Mucosa of stomach (tissue), 1 donor: ENCODE measurements around the gene RMDN2.
A peak's percentile ranks its signal among the peaks of the same experiment; 100 is the strongest.
"Not testable (repeated sequence)": the region's sequence is repeated elsewhere in the genome, so short reads cannot be mapped to it uniquely, and the experiment has no call there.

Experiments used
- H3K27me3 ChIP-seq: one replicate; pipeline ENCODE4 v1.7.0; 2013; ENCODE audit warnings: mild to moderate bottlenecking, low read length; ENCODE audit not compliant: control insufficient read depth, insufficient read depth
- H3K36me3 ChIP-seq: one replicate; pipeline ENCODE4 v1.7.0; 2013; ENCODE audit warnings: low read length; ENCODE audit not compliant: control insufficient read depth, insufficient read depth
- H3K4me1 ChIP-seq: one replicate; pipeline ENCODE4 v1.7.0; 2013; ENCODE audit warnings: mild to moderate bottlenecking, low read length; ENCODE audit not compliant: control insufficient read depth, insufficient read depth
- H3K4me3 ChIP-seq: one replicate; pipeline ENCODE4 v1.7.0; 2013; ENCODE audit warnings: low read length
- H3K9ac ChIP-seq: one replicate; pipeline ENCODE4 v1.7.0; 2013; ENCODE audit warnings: mild to moderate bottlenecking, low read length, moderate library complexity
- H3K9me3 ChIP-seq: one replicate; pipeline ENCODE4 v1.7.0; 2013; ENCODE audit warnings: mild to moderate bottlenecking, low read length, moderate library complexity; ENCODE audit not compliant: control insufficient read depth
- donor health status: Pancreatic carcinoma.

Gene RMDN2

GRCh38 chr2:38017836-38018235 lies 92.7 kb downstream of the RMDN2 start:
- H3K4me3 ChIP-seq: no peak overlapping the region
- no peak overlapping the region for H3K9ac ChIP-seq
- H3K27me3 ChIP-seq: no peaks in the 10 kb centered on the region

DNA sequence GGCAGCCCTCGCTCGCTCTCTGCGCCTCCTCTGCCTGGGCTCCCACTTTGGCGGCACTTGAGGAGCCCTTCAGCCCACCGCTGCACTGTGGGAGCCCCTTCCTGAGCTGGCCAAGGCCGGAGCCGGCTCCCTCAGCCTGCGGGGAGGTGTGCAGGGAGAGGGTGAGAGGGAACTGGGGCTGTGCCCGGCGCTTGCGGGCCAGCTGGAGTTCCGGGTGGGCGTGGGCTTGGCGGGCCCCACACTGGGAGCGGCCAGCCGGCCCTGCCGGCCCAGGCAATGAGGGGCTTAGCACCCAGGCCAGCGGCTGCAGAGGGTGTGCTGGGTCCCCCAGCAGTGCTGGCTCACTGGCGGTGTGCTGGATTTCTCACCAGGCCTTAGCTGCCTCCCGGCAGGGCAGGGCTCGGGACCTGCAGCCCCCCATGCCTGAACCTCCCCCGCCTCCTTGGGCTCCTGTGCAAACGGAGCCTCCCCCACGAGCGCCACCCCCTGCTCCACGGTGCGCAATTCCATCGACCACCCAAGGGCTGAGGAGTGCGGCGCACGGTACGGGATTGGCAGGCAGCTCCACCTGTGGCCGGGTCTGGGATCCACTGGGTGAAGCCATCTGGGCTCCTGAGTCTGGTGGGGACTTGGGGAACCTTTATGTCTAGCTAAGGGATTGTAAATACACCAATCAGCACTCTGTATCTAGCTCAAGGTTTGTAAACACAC lies 95.4 kb downstream of the RMDN2 start:
- H3K9ac ChIP-seq, H3K36me3 ChIP-seq: not testable (repeated sequence)

More at GRCh38 chr2:38017836-38018235, 92.7 kb downstream of the RMDN2 start:
- Histone ChIP-seq H3K9me3 (no peaks in the 10 kb centered on the region), H3K36me3 (no peaks in the 10 kb centered on the region), H3K4me1 (no peaks in the 10 kb centered on the region)

DNA sequence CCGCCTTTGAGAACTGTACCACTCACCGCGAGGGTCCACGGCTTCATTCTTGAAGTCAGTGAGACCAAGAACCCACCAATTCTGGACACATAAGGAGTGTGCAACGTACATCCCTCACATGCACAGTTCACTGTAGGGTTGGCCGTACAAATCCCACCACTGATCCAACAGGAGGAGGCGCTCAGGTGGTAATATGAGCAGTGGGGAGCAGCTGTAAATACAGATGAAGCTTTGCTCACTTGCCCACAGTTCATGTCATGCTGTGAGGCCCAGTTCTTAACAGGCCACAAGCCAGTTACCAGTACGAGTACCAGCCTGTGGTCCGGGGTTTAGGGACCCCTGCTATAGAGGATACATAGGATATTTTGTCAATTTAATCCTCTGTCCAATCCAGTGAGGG lies 96.5 kb downstream of the RMDN2 start:
- H3K27me3 ChIP-seq: no peaks in the 10 kb centered on the region
- H3K4me1 ChIP-seq: no peaks in the 10 kb centered on the region
- no peak overlapping the region for H3K9ac ChIP-seq
- H3K36me3 ChIP-seq: no peaks in the 10 kb centered on the region
- no peaks in the 10 kb centered on the region for H3K9me3 ChIP-seq
- no peak overlapping the region for H3K4me3 ChIP-seq

More for the DNA sequence above, 95.4 kb downstream of the RMDN2 start:
- H3K4me1 ChIP-seq, H3K27me3 ChIP-seq, H3K9me3 ChIP-seq, H3K4me3 ChIP-seq: not testable (repeated sequence)

- Histone ChIP-seq H3K36me3 (no peaks in the 10 kb centered on the region), H3K27me3 (no peaks in the 10 kb centered on the region), H3K4me1 (no peaks in the 10 kb centered on the region), H3K4me3 (no peak overlapping the region), H3K9ac (no peak overlapping the region), H3K9me3 (no peaks in the 10 kb centered on the region)
These were observed 101.8 kb downstream of the RMDN2 start for GRCh38 chr2:38026846-38027245.

GRCh38 chr2:38028829-38029228 lies 103.7 kb downstream of the RMDN2 start:
- Histone ChIP-seq H3K4me3 (no peak overlapping the region), H3K9me3 (no peaks in the 10 kb centered on the region), H3K36me3 (no peaks in the 10 kb centered on the region), H3K9ac (no peak overlapping the region), H3K4me1 (no peaks in the 10 kb centered on the region), H3K27me3 (no peaks in the 10 kb centered on the region)

DNA sequence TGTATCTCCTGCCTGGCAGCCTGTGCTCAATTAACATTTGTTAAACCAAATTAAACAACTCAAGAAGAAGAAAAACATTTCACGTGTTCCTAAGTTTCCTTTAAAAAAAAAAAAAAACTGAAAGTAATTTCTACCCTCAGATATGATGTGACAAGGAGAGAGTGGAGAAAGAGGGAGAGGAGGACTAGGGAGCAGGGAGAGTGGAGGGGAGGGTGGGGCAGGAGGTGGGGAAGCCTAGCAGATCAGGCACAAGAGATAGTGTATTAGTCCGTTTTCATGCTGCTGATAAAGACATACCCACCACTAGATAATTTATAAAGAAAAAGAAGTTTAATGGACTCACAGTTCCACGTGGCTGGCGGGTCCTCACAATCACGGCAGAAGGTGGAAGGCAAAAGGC lies 104.4 kb downstream of the RMDN2 start:
- H3K4me1 ChIP-seq: no peaks in the 10 kb centered on the region
- no peaks in the 10 kb centered on the region for H3K27me3 ChIP-seq
- no peak overlapping the region for H3K9ac ChIP-seq
- no peaks in the 10 kb centered on the region for H3K9me3 ChIP-seq
- no peaks in the 10 kb centered on the region for H3K36me3 ChIP-seq
- H3K4me3 ChIP-seq: no peak overlapping the region

GRCh38 chr2:38030635-38031355 lies 105.7 kb downstream of the RMDN2 start:
- Histone ChIP-seq H3K27me3 (no peaks in the 10 kb centered on the region), H3K4me1 (no peaks in the 10 kb centered on the region), H3K9me3 (no peaks in the 10 kb centered on the region), H3K9ac (no peak overlapping the region), H3K4me3 (no peak overlapping the region), H3K36me3 (no peaks in the 10 kb centered on the region)

- H3K4me3 ChIP-seq: no peak overlapping the region
- H3K9ac ChIP-seq: no peak overlapping the region
- peaks cover 8% of the 10 kb centered on the region for H3K27me3 ChIP-seq
- no peaks in the 10 kb centered on the region for H3K36me3 ChIP-seq
- H3K9me3 ChIP-seq: no peaks in the 10 kb centered on the region
- H3K4me1 ChIP-seq: no peaks in the 10 kb centered on the region
These were observed 107.9 kb downstream of the RMDN2 start for GRCh38 chr2:38032946-38033345.

DNA sequence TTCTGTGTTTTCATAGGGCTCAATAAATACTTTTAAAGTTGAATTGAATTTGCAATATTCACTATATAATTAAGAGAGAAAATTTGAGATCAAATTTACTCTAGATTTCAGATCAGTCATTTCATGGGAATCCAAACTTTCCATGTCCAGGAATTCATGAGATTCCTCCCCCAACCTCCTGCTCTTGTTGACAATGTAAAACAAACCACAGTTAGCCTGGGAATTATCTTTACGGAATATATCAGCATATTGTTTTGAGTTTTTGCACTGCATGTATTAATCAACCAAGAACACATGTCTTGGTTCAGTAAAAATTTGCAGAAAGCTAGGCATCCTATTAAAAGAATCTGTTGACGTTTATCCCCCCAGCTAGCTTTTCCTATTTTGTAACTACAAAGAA lies 108.6 kb downstream of the RMDN2 start:
- Histone ChIP-seq H3K9ac (no peak overlapping the region), H3K4me1 (no peaks in the 10 kb centered on the region), H3K9me3 (no peaks in the 10 kb centered on the region), H3K4me3 (no peak overlapping the region), H3K36me3 (no peaks in the 10 kb centered on the region), H3K27me3 (peaks cover 15% of the 10 kb centered on the region)

DNA sequence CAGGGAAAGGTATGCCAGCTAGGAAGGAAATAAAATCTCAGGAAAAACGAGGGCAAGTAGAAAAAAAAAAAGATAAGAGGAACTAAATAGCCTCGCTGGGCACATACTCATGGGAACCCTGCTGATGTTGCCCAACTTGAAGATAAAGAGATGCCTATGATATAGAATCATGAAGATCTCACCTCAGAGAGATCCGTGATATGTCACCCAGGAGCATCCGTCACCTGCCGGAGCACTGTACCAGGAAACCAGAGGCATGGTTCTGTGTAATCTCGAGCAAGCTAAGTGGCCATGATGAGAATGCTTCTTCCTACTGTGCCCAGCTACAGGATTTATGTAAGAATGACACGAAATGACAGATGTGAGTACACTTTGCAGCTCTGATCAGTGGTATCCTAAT lies 110.9 kb downstream of the RMDN2 start:
- H3K4me1 ChIP-seq: no peaks in the 10 kb centered on the region
- no peak overlapping the region for H3K9ac ChIP-seq
- no peaks in the 10 kb centered on the region for H3K9me3 ChIP-seq

DNA sequence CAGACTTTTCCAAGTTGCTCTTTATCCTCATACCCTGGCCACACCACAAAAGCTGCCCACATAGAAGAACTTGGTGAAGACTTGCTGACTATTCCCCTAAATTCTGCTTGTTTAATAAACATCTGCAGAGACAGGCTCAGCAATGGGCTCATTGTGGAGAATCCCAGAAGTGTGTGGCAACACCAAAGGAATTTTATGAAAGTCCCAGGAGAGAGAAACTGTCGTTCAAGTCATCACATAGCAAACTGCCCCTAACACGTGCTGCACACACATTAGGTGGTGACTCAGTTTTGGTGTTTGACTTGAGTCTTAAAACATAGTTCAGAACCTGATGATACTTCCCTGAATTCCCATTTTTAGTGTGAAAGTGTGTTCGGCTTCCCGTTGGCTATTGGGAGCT lies 112.2 kb downstream of the RMDN2 start:
- H3K9ac ChIP-seq: no peak overlapping the region

More for the DNA sequence above, 110.9 kb downstream of the RMDN2 start:
- Histone ChIP-seq H3K4me3 (no peak overlapping the region), H3K27me3 (peaks cover 17% of the 10 kb centered on the region), H3K36me3 (no peaks in the 10 kb centered on the region)

DNA sequence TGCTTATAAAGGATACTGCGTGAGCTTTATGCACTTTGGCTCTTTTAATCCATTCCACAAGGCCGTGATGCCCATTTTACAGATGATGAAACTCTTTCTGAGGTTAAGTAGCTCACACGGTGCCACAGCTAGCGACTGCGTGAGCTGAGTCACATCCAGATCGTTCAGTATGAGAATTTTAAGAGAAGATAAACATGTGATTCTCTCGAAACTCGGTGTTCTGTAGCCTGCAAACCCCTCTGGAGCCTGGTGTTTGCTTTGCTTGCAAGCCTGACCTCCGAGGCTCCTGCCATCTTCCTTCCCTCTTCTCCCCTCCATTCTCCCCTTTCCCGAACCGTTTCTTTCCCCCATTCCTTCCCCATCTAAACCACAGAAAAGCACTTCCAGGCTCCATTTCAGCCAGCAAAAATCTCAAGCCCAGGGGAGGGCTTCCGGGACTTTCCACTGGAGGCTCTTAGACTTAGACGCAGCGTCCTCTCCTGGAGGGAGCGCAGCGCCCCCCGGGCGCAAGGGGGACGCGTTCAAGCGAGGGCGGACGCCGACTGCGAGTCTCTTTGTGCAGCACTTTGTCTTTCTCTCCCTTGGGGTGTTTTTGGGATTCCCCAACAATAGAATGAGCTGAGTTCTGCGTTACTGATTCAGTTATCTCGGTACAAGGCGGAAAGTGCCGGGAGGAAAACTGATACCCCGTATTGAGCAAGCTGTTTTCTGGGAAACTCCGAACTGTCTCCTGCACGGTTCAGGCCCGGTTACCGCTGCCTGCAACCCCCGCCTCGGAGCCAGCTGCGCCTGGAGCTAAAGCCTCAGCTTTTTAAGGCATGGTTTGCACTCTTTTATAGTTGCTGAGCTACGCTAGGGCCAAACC lies 112.9 kb downstream of the RMDN2 start:
- H3K9me3 ChIP-seq: no peaks in the 10 kb centered on the region
- H3K4me1 ChIP-seq: no peaks in the 10 kb centered on the region
- peak overlapping the region; percentile 12 for H3K9ac ChIP-seq
- H3K36me3 ChIP-seq: no peaks in the 10 kb centered on the region
- H3K27me3 ChIP-seq: peaks cover 17% of the 10 kb centered on the region
- H3K4me3 ChIP-seq: no peak overlapping the region

More for the DNA sequence above, 112.2 kb downstream of the RMDN2 start:
- Histone ChIP-seq H3K4me1 (no peaks in the 10 kb centered on the region), H3K27me3 (peaks cover 17% of the 10 kb centered on the region), H3K9me3 (no peaks in the 10 kb centered on the region), H3K36me3 (no peaks in the 10 kb centered on the region), H3K4me3 (no peak overlapping the region)
